Mucosa of descending colon (tissue), 3 donors: Measurements from ENCODE around the gene CDR2L. TPM values are rescaled to one million over a fixed set of nuclear protein-coding genes. Genes with fewer than 3 reads are reported as not detected.
A peak's percentile ranks its signal among the peaks of the same experiment; 100 is the strongest.

Source experiments
- ATAC-seq: fragments of 200-7000 bp; cut with Tn5 transposase; one replicate; pipeline ENCODE4 v1.9.1; 2020; ENCODE audit warnings: mild to moderate bottlenecking, moderate library complexity
- DNase-seq, 3 donors: peaks; one replicate each; pipeline ENCODE4 v3.0.0-alpha.2; 2020
- H3K36me3 ChIP-seq: fragments of 200-600 bp; one replicate; pipeline ENCODE4 v1.8.0; 2021; ENCODE audit warnings: low read depth, mild to moderate bottlenecking
- H3K4me1 ChIP-seq: fragments of 200-600 bp; one replicate; pipeline ENCODE4 v1.8.0; 2021; ENCODE audit warnings: low read depth, mild to moderate bottlenecking
- H3K4me3 ChIP-seq: fragments of 200-600 bp; one replicate; pipeline ENCODE4 v1.8.0; 2021; ENCODE audit warnings: mild to moderate bottlenecking
- H3K9me3 ChIP-seq: fragments of 200-600 bp; one replicate; pipeline ENCODE4 v1.8.0; 2021; ENCODE audit warnings: mild to moderate bottlenecking
- CTCF ChIP-seq: fragments of 200-600 bp; IDR thresholded peaks from one replicate; pipeline ENCODE4 v1.8.0; 2022; ENCODE audit warnings: antibody characterized with exemption, mild to moderate bottlenecking
- intact Hi-C, 2 donors: fragments of 100-400 bp; cut with DNase I in 1 of 2; cut with micrococcal nuclease in 1 of 2; formaldehyde crosslinking; loops; one replicate each; pipeline versions ENCODE4 v1.11.0 to v1.11.1; 2022; cut with DNase I, micrococcal nuclease
- total RNA-seq, 3 donors: library from RNA; stranded (reverse); fragmentation: NEBNext Ultra II Directional in 2 of 3; extraction: Animal tissue kit (Norgen Biotek cat#: 25700) in 2 of 3; gene quantifications; one replicate each; pipeline versions ENCODE4 v1.2.1 to v1.2.4, GENCODE V29; 2021 to 2023
- donor health status: DM: no; HTN: no; CAD: no; lungs with moderate emphysema.
- donor health status: DM: no; HTN: no; CAD: no.
- donor health status: DM: no; HTN: yes; CAD: no.

CDR2L gene
- total RNA-seq, 3 donors from 2014 or later = 2.2 to 14.0 (median 3.1) TPM

GRCh38 chr17:75012096-75012345, 24.6 kb downstream of the CDR2L start:
- Histone ChIP-seq H3K4me3 (no peak overlapping the region), H3K4me1 (peaks cover 20% of the 10 kb centered on the region), H3K36me3 (no peaks in the 10 kb centered on the region), H3K9me3 (no peaks in the 10 kb centered on the region)
- DNase-seq (no peak), ATAC-seq (no peak)
- TF ChIP-seq CTCF = no peak
- intact Hi-C loops = no loop called here

- no peaks in the 10 kb centered on the region for H3K36me3 ChIP-seq
- ATAC-seq (peak; percentile 91), DNase-seq (peak; percentile 80 to 88 (median 88))
- intact Hi-C loops = no loop called here
- no peaks in the 10 kb centered on the region for H3K9me3 ChIP-seq
- H3K4me1 ChIP-seq = peaks cover 20% of the 10 kb centered on the region
- peak; percentile 45 for TF ChIP-seq CTCF
- H3K4me3 ChIP-seq = peak within 1 kb of the TSS; percentile 49
These were observed 25.1 kb downstream of the CDR2L start, which contains the start of gene MRPL58 for GRCh38 chr17:75012346-75013091. MRPL58 (plus strand) TSS chr17:75012670; CDS start chr17:75012687, 17 bp downstream.

- intact Hi-C loops = no loop called here
- H3K9me3 ChIP-seq = no peaks in the 10 kb centered on the region
- peak overlapping the region; percentile 49 for H3K4me3 ChIP-seq
- H3K36me3 ChIP-seq = no peaks in the 10 kb centered on the region
- no peak for ATAC-seq
- DNase-seq = no peak
- TF ChIP-seq CTCF = no peak
- peaks cover 20% of the 10 kb centered on the region for H3K4me1 ChIP-seq
These were observed 25.7 kb downstream of the CDR2L start for GRCh38 chr17:75013092-75013559.

GRCh38 chr17:75019146-75019545, 31.7 kb downstream of the CDR2L start:
- intact Hi-C loops = no loop called here
- DNase-seq = no peak

GRCh38 chr17:75019710-75020109, 32.3 kb downstream of the CDR2L start:
- Histone ChIP-seq H3K9me3 (no peaks in the 10 kb centered on the region), H3K4me1 (no peaks in the 10 kb centered on the region), H3K36me3 (no peaks in the 10 kb centered on the region), H3K4me3 (no peak overlapping the region)
- DNase-seq (no peak), ATAC-seq (no peak)
- intact Hi-C loops = no loop called here
- no peak for TF ChIP-seq CTCF

More at GRCh38 chr17:75019146-75019545, 31.7 kb downstream of the CDR2L start:
- TF ChIP-seq CTCF = no peak
- Histone ChIP-seq H3K4me1 (no peaks in the 10 kb centered on the region), H3K4me3 (no peak overlapping the region), H3K9me3 (no peaks in the 10 kb centered on the region), H3K36me3 (no peaks in the 10 kb centered on the region)
- ATAC-seq = no peak
